Smooth muscle cell (in vitro differentiated cells): Measurements from ENCODE around the gene JADE2. TPM values are rescaled to one million over a fixed set of nuclear protein-coding genes. Genes with fewer than 3 reads are reported as not detected.

Experiments
- DNase-seq: peaks from one replicate; lab custom pipeline; 2025; ENCODE audit not compliant: unreplicated experiment; lab: John Stamatoyannopoulos, UW
- H2AFZ ChIP-seq: fragments of 200-600 bp; sonication (generic); 2 replicates; pipeline ENCODE4 v1.6.0; 2016; ENCODE audit warnings: antibody characterized with exemption, low read depth, mild to moderate bottlenecking
- H3F3A ChIP-seq: fragments of 200-600 bp; sonication (generic); 2 replicates; pipeline ENCODE4 v1.6.0; 2017; ENCODE audit warnings: antibody characterized with exemption, low read depth
- H3K27ac ChIP-seq: fragments of 200-600 bp; sonication (generic); 2 replicates; pipeline ENCODE4 v1.5.1; 2016; ENCODE audit warnings: low read depth, mild to moderate bottlenecking
- H3K27me3 ChIP-seq: fragments of 200-600 bp; sonication (generic); 2 replicates; pipeline ENCODE4 v1.6.1; 2016; ENCODE audit warnings: low read depth, mild to moderate bottlenecking
- H3K36me3 ChIP-seq: fragments of 200-600 bp; sonication (generic); 2 replicates; pipeline ENCODE4 v1.5.1; 2016; ENCODE audit warnings: low read depth
- H3K4me1 ChIP-seq: fragments of 200-600 bp; sonication (generic); 2 replicates; pipeline ENCODE4 v1.5.1; 2016; ENCODE audit warnings: low read depth
- H3K4me2 ChIP-seq: fragments of 200-600 bp; sonication (generic); 2 replicates; pipeline ENCODE4 v1.6.0; 2016; ENCODE audit warnings: mild to moderate bottlenecking
- H3K4me3 ChIP-seq: fragments of 200-600 bp; sonication (generic); 2 replicates; pipeline ENCODE4 v1.5.1; 2016; ENCODE audit warnings: mild to moderate bottlenecking
- H3K79me2 ChIP-seq: fragments of 200-600 bp; sonication (generic); 2 replicates; pipeline ENCODE4 v1.6.0; 2016; ENCODE audit warnings: low read depth, mild to moderate bottlenecking
- H3K9ac ChIP-seq: fragments of 200-600 bp; sonication (generic); 2 replicates; pipeline ENCODE4 v1.6.0; 2016; ENCODE audit warnings: low read depth
- H3K9me3 ChIP-seq: fragments of 200-600 bp; sonication (generic); replicated peaks from 2 replicates; pipeline ENCODE4 v1.5.1; 2016; ENCODE audit warnings: low read depth
- H4K20me1 ChIP-seq: fragments of 200-600 bp; sonication (generic); 2 replicates; pipeline ENCODE4 v1.6.0; 2016; ENCODE audit warnings: low read depth
- WGBS: methylation state at CpG from one replicate; pipeline ENCODE4 v1.1.7; 2016; ENCODE audit warnings: low lambda C conversion rate; 5-methylcytosine and 5-hydroxymethylcytosine counted together
- polyA plus RNA-seq: library from polyadenylated mRNA; unstranded; fragments of >200 nt; fragmentation: Nextera tagmentation; extraction: Ambion mirVana; gene quantifications from 2 replicates; pipeline ENCODE4 v1.2.1, GENCODE V29; 2016
- total RNA-seq: library from RNA; depleted of rRNA; stranded (reverse); fragments of >200 nt; gene quantifications from 2 replicates; pipeline ENCODE4 v1.2.3, GENCODE V29; 2014
- TF ChIP-seq, protein P1 (sequence below): fragments of 200-600 bp; sonication (generic); IDR thresholded peaks from 2 replicates; pipeline ENCODE4 v1.5.1; 2017; ENCODE audit warnings: borderline replicate concordance, mild to moderate bottlenecking, antibody characterized with exemption; ENCODE audit not compliant: insufficient read depth, poor library complexity, severe bottlenecking

Gene JADE2
- total and polyA plus RNA-seq, 2 experiments from 2014 or later, result 4.3 to 18.0 TPM

DNA sequence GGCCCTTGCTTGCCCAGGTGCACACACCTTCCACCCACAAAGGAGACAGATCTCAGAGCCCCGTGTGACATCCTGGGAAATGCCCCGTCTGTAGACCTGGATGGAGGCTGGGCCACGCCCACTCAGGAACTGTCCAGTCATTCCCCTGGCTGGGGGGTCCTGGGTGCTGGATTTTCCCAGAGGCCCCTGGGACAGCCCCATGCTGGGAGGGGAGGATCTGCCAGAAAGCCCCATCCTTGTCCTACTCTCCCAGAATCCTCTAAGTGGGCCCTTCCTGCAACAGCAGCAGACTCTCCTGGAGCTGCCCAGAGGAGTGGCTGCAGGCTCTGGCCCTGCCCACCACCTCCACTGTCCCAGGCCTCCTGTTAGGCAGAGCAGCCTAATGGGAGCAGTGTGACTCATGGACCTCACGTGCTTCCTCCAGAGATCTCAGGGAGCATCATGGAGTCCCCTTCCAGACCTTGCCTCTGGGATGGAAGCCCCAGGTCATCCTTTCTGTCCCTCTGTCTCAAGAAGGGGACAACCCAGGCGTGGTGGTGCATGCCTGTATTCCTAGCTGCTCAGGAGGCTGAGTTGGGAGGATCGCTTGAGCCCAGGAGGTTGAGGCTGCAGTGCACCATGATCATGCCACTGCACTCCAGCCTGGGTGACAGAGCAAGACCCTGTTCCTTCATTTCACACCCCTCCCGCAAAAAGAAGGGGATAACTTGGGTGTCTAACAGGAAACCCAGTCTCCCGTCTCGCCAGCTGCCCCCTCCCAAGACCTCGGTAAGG lies 51.7 kb downstream of the JADE2 start:
- Histone ChIP-seq H3K36me3 (no peaks in the 10 kb centered on the region), H3K27me3 (no peaks in the 10 kb centered on the region), H3F3A (no peaks in the 10 kb centered on the region), H3K4me1 (no peaks in the 10 kb centered on the region), H3K9me3 (no peaks in the 10 kb centered on the region), H3K9ac (no peak overlapping the region), H3K4me2 (no peak overlapping the region), H3K79me2 (no peaks in the 10 kb centered on the region), H3K27ac (no peak overlapping the region), H2AFZ (no peak overlapping the region), H3K4me3 (no peak overlapping the region), H4K20me1 (no peaks in the 10 kb centered on the region)
- DNase-seq, result no peak
- TF ChIP-seq, protein P1, sequence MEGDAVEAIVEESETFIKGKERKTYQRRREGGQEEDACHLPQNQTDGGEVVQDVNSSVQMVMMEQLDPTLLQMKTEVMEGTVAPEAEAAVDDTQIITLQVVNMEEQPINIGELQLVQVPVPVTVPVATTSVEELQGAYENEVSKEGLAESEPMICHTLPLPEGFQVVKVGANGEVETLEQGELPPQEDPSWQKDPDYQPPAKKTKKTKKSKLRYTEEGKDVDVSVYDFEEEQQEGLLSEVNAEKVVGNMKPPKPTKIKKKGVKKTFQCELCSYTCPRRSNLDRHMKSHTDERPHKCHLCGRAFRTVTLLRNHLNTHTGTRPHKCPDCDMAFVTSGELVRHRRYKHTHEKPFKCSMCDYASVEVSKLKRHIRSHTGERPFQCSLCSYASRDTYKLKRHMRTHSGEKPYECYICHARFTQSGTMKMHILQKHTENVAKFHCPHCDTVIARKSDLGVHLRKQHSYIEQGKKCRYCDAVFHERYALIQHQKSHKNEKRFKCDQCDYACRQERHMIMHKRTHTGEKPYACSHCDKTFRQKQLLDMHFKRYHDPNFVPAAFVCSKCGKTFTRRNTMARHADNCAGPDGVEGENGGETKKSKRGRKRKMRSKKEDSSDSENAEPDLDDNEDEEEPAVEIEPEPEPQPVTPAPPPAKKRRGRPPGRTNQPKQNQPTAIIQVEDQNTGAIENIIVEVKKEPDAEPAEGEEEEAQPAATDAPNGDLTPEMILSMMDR, result no peak
- WGBS, result 69% methylated on average over 10 of the region's 10 CpGs

DNA sequence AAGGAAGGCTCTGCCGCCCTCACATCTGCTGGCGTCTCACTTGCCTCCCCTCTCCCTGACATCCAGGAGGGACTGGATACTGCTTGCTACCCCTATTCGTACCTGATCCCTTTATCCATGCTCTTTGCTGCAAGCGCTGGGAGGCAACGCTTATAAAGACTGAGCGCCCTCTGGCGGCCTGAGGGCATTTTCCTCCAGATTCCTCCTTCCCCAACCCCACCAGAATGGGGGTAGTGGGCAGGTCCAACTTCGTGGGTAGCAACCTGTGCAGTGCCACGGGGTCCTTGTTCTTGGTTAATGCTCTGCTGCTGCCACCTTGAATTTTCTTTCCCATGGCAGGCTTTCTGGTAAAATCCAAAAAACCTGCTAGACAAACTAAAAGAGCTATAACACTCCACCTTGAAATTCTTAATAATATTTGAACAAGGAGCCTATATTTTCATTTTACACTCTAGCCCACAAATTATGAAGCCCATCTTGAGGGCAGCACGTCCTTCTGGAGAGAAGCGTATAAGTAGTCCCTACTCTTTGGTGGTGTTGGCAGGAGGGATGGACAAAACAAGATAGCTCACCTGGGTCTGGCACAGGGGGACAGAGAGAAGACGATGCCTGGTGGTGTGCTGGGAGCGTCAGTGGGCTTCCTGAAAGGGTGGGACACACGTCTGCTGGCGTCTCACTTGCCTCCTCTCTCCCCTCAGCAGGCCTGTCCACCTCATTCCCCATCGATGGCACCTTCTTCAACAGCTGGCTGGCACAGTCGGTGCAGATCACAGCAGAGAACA lies 52.5 kb downstream of the JADE2 start:
- 48% methylated on average over 17 of the region's 17 CpGs for WGBS
- no peaks in the 10 kb centered on the region for H3K79me2 ChIP-seq
- no peaks in the 10 kb centered on the region for H3F3A ChIP-seq
- no peaks in the 10 kb centered on the region for H3K36me3 ChIP-seq
- H3K27ac ChIP-seq, result no peak overlapping the region
- no peaks in the 10 kb centered on the region for H3K9me3 ChIP-seq
- TF ChIP-seq, protein P1, result peak; percentile 86
- H4K20me1 ChIP-seq, result no peaks in the 10 kb centered on the region
- peak; percentile 28 for DNase-seq
- no peaks in the 10 kb centered on the region for H3K27me3 ChIP-seq
- H2AFZ ChIP-seq, result no peak overlapping the region
- no peak overlapping the region for H3K4me2 ChIP-seq
- H3K4me3 ChIP-seq, result no peak overlapping the region
- H3K4me1 ChIP-seq, result no peaks in the 10 kb centered on the region
- no peak overlapping the region for H3K9ac ChIP-seq

DNA sequence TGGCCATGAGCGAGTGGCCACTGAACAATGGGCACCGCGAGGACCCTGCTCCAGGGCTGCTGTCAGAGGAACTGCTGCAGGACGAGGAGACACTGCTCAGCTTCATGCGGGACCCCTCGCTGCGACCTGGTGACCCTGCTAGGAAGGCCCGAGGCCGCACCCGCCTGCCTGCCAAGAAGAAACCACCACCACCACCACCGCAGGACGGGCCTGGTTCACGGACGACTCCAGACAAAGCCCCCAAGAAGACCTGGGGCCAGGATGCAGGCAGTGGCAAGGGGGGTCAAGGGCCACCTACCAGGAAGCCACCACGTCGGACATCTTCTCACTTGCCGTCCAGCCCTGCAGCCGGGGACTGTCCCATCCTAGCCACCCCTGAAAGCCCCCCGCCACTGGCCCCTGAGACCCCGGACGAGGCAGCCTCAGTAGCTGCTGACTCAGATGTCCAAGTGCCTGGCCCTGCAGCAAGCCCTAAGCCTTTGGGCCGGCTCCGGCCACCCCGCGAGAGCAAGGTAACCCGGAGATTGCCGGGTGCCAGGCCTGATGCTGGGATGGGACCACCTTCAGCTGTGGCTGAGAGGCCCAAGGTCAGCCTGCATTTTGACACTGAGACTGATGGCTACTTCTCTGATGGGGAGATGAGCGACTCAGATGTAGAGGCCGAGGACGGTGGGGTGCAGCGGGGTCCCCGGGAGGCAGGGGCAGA lies 53.3 kb downstream of the JADE2 start:
- 97% methylated on average over 28 of the region's 32 CpGs for WGBS
- no peak overlapping the region for H3K9ac ChIP-seq

More for the DNA sequence above, 53.3 kb downstream of the JADE2 start:
- TF ChIP-seq, protein P1, result no peak
- H3K27ac ChIP-seq, result no peak overlapping the region
- H3K4me2 ChIP-seq, result no peak overlapping the region
- H3K27me3 ChIP-seq, result no peaks in the 10 kb centered on the region
- H3K36me3 ChIP-seq, result no peaks in the 10 kb centered on the region
- H2AFZ ChIP-seq, result no peak overlapping the region
- H3K79me2 ChIP-seq, result no peaks in the 10 kb centered on the region
- DNase-seq, result no peak
- no peaks in the 10 kb centered on the region for H4K20me1 ChIP-seq
- H3K4me1 ChIP-seq, result no peaks in the 10 kb centered on the region
- no peaks in the 10 kb centered on the region for H3K9me3 ChIP-seq
- no peak overlapping the region for H3K4me3 ChIP-seq
- H3F3A ChIP-seq, result no peaks in the 10 kb centered on the region
